Pancreas (tissue), 10 donors: ENCODE data around the gene PTPRO. TPM values are rescaled to one million over a fixed set of nuclear protein-coding genes. Genes with fewer than 3 reads are reported as not detected.

Experiments
- ATAC-seq, 4 donors: fragments of 200-7000 bp; cut with Tn5 transposase; one replicate each; pipeline versions ENCODE4 v1.8.0 to v1.9.1; 2020; ENCODE audit warnings: mild to moderate bottlenecking in 4 of 4, moderate library complexity in 4 of 4
- DNase-seq, 6 donors: peaks; one replicate each; pipeline ENCODE4 v3.0.0-alpha.2; 2020
- FAIRE-seq: peaks from 2 replicates; lab custom pipeline; 2012; peaks lifted over from hg19 to GRCh38; lab: Jason Lieb, UNC
- H3K27ac ChIP-seq, 4 donors: fragments of 200-600 bp; sonication (generic); 1 replicate in 3 of 4; 2 replicates in 1 of 4; pipeline versions ENCODE4 v1.5.0 to v1.8.0; 2020
- H3K27me3 ChIP-seq, 4 donors: fragments of 200-600 bp; one replicate each; pipeline ENCODE4 v1.8.0; 2021
- H3K36me3 ChIP-seq, 3 donors: fragments of 200-600 bp; sonication (generic) in 1 of 3; one replicate each; pipeline versions ENCODE4 v1.5.0 to v1.8.0; 2020 to 2021
- H3K4me1 ChIP-seq, 3 donors: fragments of 200-600 bp; one replicate each; pipeline ENCODE4 v1.8.0; 2021
- H3K4me3 ChIP-seq, 4 donors: fragments of 200-600 bp; sonication (generic) in 2 of 4; one replicate each; pipeline versions ENCODE4 v1.5.0 to v1.8.0; 2020 to 2021
- H3K9me3 ChIP-seq, 4 donors: fragments of 200-600 bp; one replicate each; pipeline ENCODE4 v1.8.0; 2021
- CTCF ChIP-seq, 4 donors: fragments of 200-600 bp; sonication (generic) in 3 of 4; IDR thresholded peaks; one replicate each; pipeline versions ENCODE4 v1.5.0 to v1.8.0; 2021; ENCODE audit warnings: antibody characterized with exemption in 4 of 4
- WGBS, 2 donors: extraction: QIAGEN DNeasy Blood & Tissue Kit; methylation state at CpG; one replicate each; pipeline ENCODE4 v1.1.7; 2013; 5-methylcytosine and 5-hydroxymethylcytosine counted together
- intact Hi-C, 3 donors: fragments of 100-400 bp; cut with DNase I; formaldehyde crosslinking; loops; one replicate each; pipeline versions ENCODE4 v1.11.1 to v1.14.2; 2022
- polyA plus RNA-seq, 2 donors: library from polyadenylated mRNA; stranded (reverse); fragments of 200-250 nt; gene quantifications; one replicate each; pipeline ENCODE4 v1.2.3, GENCODE V29; 2013
- total RNA-seq, 6 donors: library from RNA; stranded (reverse); fragmentation: NEBNext Ultra II Directional in 4 of 6; extraction: Animal tissue kit (Norgen Biotek cat#: 25700) in 4 of 6; gene quantifications; one replicate each; pipeline versions ENCODE4 v1.2.1 to v1.2.4, GENCODE V29; 2021 to 2023
- donor health status: healthy with polysubstance abuse.
- donor health status: DM: no; HTN: no; CAD: no; lungs with moderate emphysema.
- donor health status: DM: no; HTN: no; CAD: no.
- donor health status: control.
- donor health status: control.
- donor health status: Bipolar disorder and iron deficiency.
- donor health status: DM: yes; HTN: yes; CAD: no.
- donor health status: DM: no; HTN: no; CAD: no.
- donor health status: DM: no; HTN: no; CAD: no.
- donor health status: DM: yes; HTN: yes; CAD: no.

The PTPRO gene
- total and polyA plus RNA-seq, 8 donors, result 0.11 to 2.6 (median 0.31) TPM; not detected in 1

- no peak for TF ChIP-seq CTCF (IDR thresholded peaks at IDR 0.05)
- no peaks in the 10 kb centered on the region for H3K9me3 ChIP-seq
- intact Hi-C loops, result no loop called here
- 68 to 79% methylated on average over 5 of the region's 5 CpGs for WGBS, 2 donors
- no peaks in the 10 kb centered on the region for H3K36me3 ChIP-seq
- ATAC-seq, result no peak
- H3K4me1 ChIP-seq, result no peaks in the 10 kb centered on the region
- no peak for FAIRE-seq
- no peak overlapping the region for H3K27ac ChIP-seq
- DNase-seq, result no peak
- H3K27me3 ChIP-seq, result no peaks in the 10 kb centered on the region
- peak overlapping the region in 1 of 4 donors; percentile 11 for H3K4me3 ChIP-seq
Measured at GRCh38 chr12:15547063-15547462, 224.8 kb downstream of the PTPRO start.

- Histone ChIP-seq H3K36me3 (no peaks in the 10 kb centered on the region), H3K9me3 (no peaks in the 10 kb centered on the region), H3K27ac (no peak overlapping the region), H3K27me3 (no peaks in the 10 kb centered on the region), H3K4me3 (no peak overlapping the region), H3K4me1 (no peaks in the 10 kb centered on the region)
- FAIRE-seq (no peak), DNase-seq (no peak), ATAC-seq (peak in 1 of 4 donors; percentile 49)
- TF ChIP-seq CTCF (IDR thresholded peaks at IDR 0.05), result no peak
- intact Hi-C loops, result no loop called here
- 83 to 95% methylated on average over 1 of the region's 1 CpG for WGBS, 2 donors
Measured at GRCh38 chr12:15547691-15548090, 225.4 kb downstream of the PTPRO start.

GRCh38 chr12:15550793-15551192, 228.5 kb downstream of the PTPRO start:
- FAIRE-seq (no peak), ATAC-seq (no peak), DNase-seq (no peak)
- H3K27ac ChIP-seq, result no peak overlapping the region
- TF ChIP-seq CTCF (IDR thresholded peaks at IDR 0.05), result no peak
- no peaks in the 10 kb centered on the region for H3K27me3 ChIP-seq
- H3K36me3 ChIP-seq, result no peaks in the 10 kb centered on the region
- 69 to 70% methylated on average over 4 of the region's 4 CpGs for WGBS, 2 donors
- H3K4me3 ChIP-seq, result no peak overlapping the region
- H3K4me1 ChIP-seq, result no peaks in the 10 kb centered on the region
- H3K9me3 ChIP-seq, result no peaks in the 10 kb centered on the region
- intact Hi-C loops, result no loop called here

- FAIRE-seq (no peak), ATAC-seq (no peak), DNase-seq (no peak)
- Histone ChIP-seq H3K4me3 (no peak overlapping the region), H3K9me3 (no peaks in the 10 kb centered on the region), H3K27ac (no peak overlapping the region), H3K36me3 (no peaks in the 10 kb centered on the region), H3K4me1 (no peaks in the 10 kb centered on the region), H3K27me3 (no peaks in the 10 kb centered on the region)
- intact Hi-C loops, result no loop called here
- WGBS, 2 donors, result 88 to 91% methylated on average over 2 of the region's 2 CpGs
- no peak for TF ChIP-seq CTCF (IDR thresholded peaks at IDR 0.05)
Measured at GRCh38 chr12:15555446-15555845, 233.1 kb downstream of the PTPRO start.

- Histone ChIP-seq H3K4me3 (no peak overlapping the region), H3K9me3 (no peaks in the 10 kb centered on the region), H3K27me3 (no peaks in the 10 kb centered on the region), H3K27ac (no peak overlapping the region), H3K36me3 (no peaks in the 10 kb centered on the region), H3K4me1 (no peaks in the 10 kb centered on the region)
- no peak for TF ChIP-seq CTCF (IDR thresholded peaks at IDR 0.05)
- DNase-seq (no peak), ATAC-seq (no peak), FAIRE-seq (no peak)
- intact Hi-C loops, result no loop called here
- WGBS, 2 donors, result 77 to 89% methylated on average over 5 of the region's 5 CpGs
Measured at GRCh38 chr12:15556411-15557102, 234.2 kb downstream of the PTPRO start.
